ENCODE measurements around the gene STT3A. TPM values are rescaled to one million over a fixed set of nuclear protein-coding genes. Genes with fewer than 3 reads are reported as not detected.

The STT3A gene
- total RNA-seq, 1 donor from 2014 or later: 165 TPM

- DNase-seq (ENCODE audit: low read depth): no peak
Measured at GRCh38 chr11:125663910-125664309, 71.3 kb downstream of the STT3A start.

- no peak for DNase-seq (ENCODE audit: low read depth)
Measured at GRCh38 chr11:125667151-125667550, 74.5 kb downstream of the STT3A start.

GRCh38 chr11:125670172-125670571 lies 77.5 kb downstream of the STT3A start:
- DNase-seq (ENCODE audit: low read depth): no peak

GRCh38 chr11:125671561-125671960 lies 78.9 kb downstream of the STT3A start:
- DNase-seq (ENCODE audit: low read depth): no peak

Other genes with a start within 250 kb of the STT3A start
- 18.8 and 22.5 TPM in 2 replicates for gene FEZ1, start 96.6 kb upstream of the STT3A start, total RNA-seq
- gene EI24, start 23.4 kb upstream of the STT3A start, total RNA-seq: 141 and 155 TPM in 2 replicates
- 22.1 and 39.2 TPM in 2 replicates for gene CHEK1, start 32.3 kb downstream of the STT3A start, total RNA-seq
- gene ACRV1, start 88.0 kb downstream of the STT3A start, total RNA-seq: not detected in 2 replicates
- gene PATE1, start 153.4 kb downstream of the STT3A start, total RNA-seq: not detected in 2 replicates
- 0.20 TPM in 1 of 2 replicates, not detected in the other for gene PATE2, start 186.0 kb downstream of the STT3A start, total RNA-seq
- gene PATE3, start 195.3 kb downstream of the STT3A start, total RNA-seq: not detected in 2 replicates
- gene PATE4, start 240.5 kb downstream of the STT3A start, total RNA-seq: not detected in 2 replicates

Measured in renal cortical epithelial cell (primary cell).